Measurements from ENCODE around the gene ATP2C2.

GRCh38 chr16:84501077-84501735 is 132.9 kb downstream of the ATP2C2 start:
- TF ChIP-seq, protein P1, sequence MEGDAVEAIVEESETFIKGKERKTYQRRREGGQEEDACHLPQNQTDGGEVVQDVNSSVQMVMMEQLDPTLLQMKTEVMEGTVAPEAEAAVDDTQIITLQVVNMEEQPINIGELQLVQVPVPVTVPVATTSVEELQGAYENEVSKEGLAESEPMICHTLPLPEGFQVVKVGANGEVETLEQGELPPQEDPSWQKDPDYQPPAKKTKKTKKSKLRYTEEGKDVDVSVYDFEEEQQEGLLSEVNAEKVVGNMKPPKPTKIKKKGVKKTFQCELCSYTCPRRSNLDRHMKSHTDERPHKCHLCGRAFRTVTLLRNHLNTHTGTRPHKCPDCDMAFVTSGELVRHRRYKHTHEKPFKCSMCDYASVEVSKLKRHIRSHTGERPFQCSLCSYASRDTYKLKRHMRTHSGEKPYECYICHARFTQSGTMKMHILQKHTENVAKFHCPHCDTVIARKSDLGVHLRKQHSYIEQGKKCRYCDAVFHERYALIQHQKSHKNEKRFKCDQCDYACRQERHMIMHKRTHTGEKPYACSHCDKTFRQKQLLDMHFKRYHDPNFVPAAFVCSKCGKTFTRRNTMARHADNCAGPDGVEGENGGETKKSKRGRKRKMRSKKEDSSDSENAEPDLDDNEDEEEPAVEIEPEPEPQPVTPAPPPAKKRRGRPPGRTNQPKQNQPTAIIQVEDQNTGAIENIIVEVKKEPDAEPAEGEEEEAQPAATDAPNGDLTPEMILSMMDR (IDR thresholded peaks at IDR 0.05): no peak
- no peak for TF ChIP-seq POLR2A (IDR thresholded peaks at IDR 0.05)
